ENCODE measurements around the gene PADI2.
A peak's percentile ranks its signal among the peaks of the same experiment; 100 is the strongest.

The PADI2 gene

GRCh38 chr1:17119076-17119772 is at the start of gene PADI2:
TSS of gene PADI2 (minus strand) at chr1:17119451. CDS start at chr1:17119371, 80 bp downstream.
- DNase-seq (ENCODE audit: low read depth in 2 of 3, low spot score in 1 of 3) = peak; percentile 28 to 55 (median 48)

- no peak for DNase-seq (ENCODE audit: low read depth in 2 of 3, low spot score in 1 of 3)
These were observed 49.0 kb upstream of the PADI2 start for GRCh38 chr1:17168091-17168876.

- DNase-seq (ENCODE audit: low read depth in 2 of 3, low spot score in 1 of 3) = no peak
These were observed 48.5 kb upstream of the PADI2 start for GRCh38 chr1:17167786-17168090.

- no peak for DNase-seq (ENCODE audit: low read depth in 2 of 3, low spot score in 1 of 3)
These were observed 48.0 kb upstream of the PADI2 start for GRCh38 chr1:17167041-17167785.

GRCh38 chr1:17165823-17166222 is 46.6 kb upstream of the PADI2 start:
- DNase-seq (ENCODE audit: low read depth in 2 of 3, low spot score in 1 of 3) = no peak

- DNase-seq (ENCODE audit: low read depth in 2 of 3, low spot score in 1 of 3) = no peak
These were observed 44.8 kb upstream of the PADI2 start for GRCh38 chr1:17163789-17164666.

- DNase-seq (ENCODE audit: low read depth in 2 of 3, low spot score in 1 of 3) = no peak
These were observed 44.1 kb upstream of the PADI2 start for GRCh38 chr1:17163371-17163770.

GRCh38 chr1:17162941-17163340 is 43.7 kb upstream of the PADI2 start:
- DNase-seq (ENCODE audit: low read depth in 2 of 3, low spot score in 1 of 3) = no peak

- no peak for DNase-seq (ENCODE audit: low read depth in 2 of 3, low spot score in 1 of 3)
These were observed 42.9 kb upstream of the PADI2 start for GRCh38 chr1:17161926-17162800.

GRCh38 chr1:17161137-17161740 is 42.0 kb upstream of the PADI2 start:
- no peak for DNase-seq (ENCODE audit: low read depth in 2 of 3, low spot score in 1 of 3)

- no peak for DNase-seq (ENCODE audit: low read depth in 2 of 3, low spot score in 1 of 3)
These were observed 39.7 kb upstream of the PADI2 start for GRCh38 chr1:17158961-17159360.

GRCh38 chr1:17156108-17156507 is 36.9 kb upstream of the PADI2 start:
- no peak for DNase-seq (ENCODE audit: low read depth in 2 of 3, low spot score in 1 of 3)

- DNase-seq (ENCODE audit: low read depth in 2 of 3, low spot score in 1 of 3) = no peak
These were observed 36.1 kb upstream of the PADI2 start for GRCh38 chr1:17155257-17155920.

- no peak for DNase-seq (ENCODE audit: low read depth in 2 of 3, low spot score in 1 of 3)
These were observed 30.5 kb upstream of the PADI2 start for GRCh38 chr1:17149771-17150170.

- no peak for DNase-seq (ENCODE audit: low read depth in 2 of 3, low spot score in 1 of 3)
These were observed 29.8 kb upstream of the PADI2 start for GRCh38 chr1:17148950-17149608.

GRCh38 chr1:17145648-17146047 is 26.4 kb upstream of the PADI2 start:
- no peak for DNase-seq (ENCODE audit: low read depth in 2 of 3, low spot score in 1 of 3)

GRCh38 chr1:17143760-17144159 is 24.5 kb upstream of the PADI2 start:
- no peak for DNase-seq (ENCODE audit: low read depth in 2 of 3, low spot score in 1 of 3)

- no peak for DNase-seq (ENCODE audit: low read depth in 2 of 3, low spot score in 1 of 3)
These were observed 22.4 kb upstream of the PADI2 start for GRCh38 chr1:17141441-17142197.
